Measurements from ENCODE around the gene UGT1A4. TPM values are rescaled to one million over a fixed set of nuclear protein-coding genes. Genes with fewer than 3 reads are reported as not detected.

Gene UGT1A4
- total and polyA plus RNA-seq, 2 donors (not counting 1 experiment from before 2014, with no cell fraction given) = not detected

DNA sequence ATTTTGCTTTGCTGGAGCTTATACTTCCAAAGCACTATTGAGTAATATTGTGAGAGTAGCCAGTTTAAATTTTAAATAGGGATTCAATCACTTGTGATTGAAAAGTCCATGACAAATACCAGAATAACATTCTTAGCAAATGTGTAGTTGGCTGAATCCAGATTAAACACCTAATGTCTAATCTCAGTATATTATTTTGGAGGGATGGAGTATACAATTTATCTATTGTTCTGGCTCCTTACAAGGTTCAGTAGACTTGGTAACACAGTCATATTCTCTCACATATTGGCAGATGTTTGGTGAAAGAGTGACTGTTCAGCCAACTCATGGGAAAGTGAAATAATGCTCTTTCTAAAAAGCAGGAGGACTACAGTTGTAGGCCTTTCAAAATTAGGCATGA is 44.6 kb upstream of the UGT1A4 start:
- H3K36me3 ChIP-seq (ENCODE audit: control insufficient read depth, insufficient read depth, low read length) = no peaks in the 10 kb centered on the region
- H3K27ac ChIP-seq (ENCODE audit: insufficient read depth, low read length) = no peak overlapping the region
- no peak overlapping the region for H3K4me2 ChIP-seq (ENCODE audit: extremely low read depth, insufficient read depth, low read length)
- no peaks in the 10 kb centered on the region for H4K20me1 ChIP-seq (ENCODE audit: control insufficient read depth, extremely low read depth, insufficient read depth, low read length)
- no peaks in the 10 kb centered on the region for H3K4me1 ChIP-seq (ENCODE audit: control insufficient read depth, extremely low read depth, insufficient read depth, low read length)
- TF ChIP-seq, protein P1, sequence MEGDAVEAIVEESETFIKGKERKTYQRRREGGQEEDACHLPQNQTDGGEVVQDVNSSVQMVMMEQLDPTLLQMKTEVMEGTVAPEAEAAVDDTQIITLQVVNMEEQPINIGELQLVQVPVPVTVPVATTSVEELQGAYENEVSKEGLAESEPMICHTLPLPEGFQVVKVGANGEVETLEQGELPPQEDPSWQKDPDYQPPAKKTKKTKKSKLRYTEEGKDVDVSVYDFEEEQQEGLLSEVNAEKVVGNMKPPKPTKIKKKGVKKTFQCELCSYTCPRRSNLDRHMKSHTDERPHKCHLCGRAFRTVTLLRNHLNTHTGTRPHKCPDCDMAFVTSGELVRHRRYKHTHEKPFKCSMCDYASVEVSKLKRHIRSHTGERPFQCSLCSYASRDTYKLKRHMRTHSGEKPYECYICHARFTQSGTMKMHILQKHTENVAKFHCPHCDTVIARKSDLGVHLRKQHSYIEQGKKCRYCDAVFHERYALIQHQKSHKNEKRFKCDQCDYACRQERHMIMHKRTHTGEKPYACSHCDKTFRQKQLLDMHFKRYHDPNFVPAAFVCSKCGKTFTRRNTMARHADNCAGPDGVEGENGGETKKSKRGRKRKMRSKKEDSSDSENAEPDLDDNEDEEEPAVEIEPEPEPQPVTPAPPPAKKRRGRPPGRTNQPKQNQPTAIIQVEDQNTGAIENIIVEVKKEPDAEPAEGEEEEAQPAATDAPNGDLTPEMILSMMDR (conservative IDR thresholded peaks at IDR 0.05 in 1 of 2, IDR thresholded peaks at IDR 0.05 in 1 of 2; ENCODE audit: low read depth in 1 of 2, low read length in 2 of 2) = no peak
- no peak for TF ChIP-seq EZH2 (IDR thresholded peaks at IDR 0.05; ENCODE audit: low read length, missing control alignments)
- H3K9me3 ChIP-seq (ENCODE audit: control insufficient read depth, insufficient read depth, low read depth, low read length) = no peaks in the 10 kb centered on the region
- H3K79me2 ChIP-seq (ENCODE audit: control insufficient read depth, insufficient read depth, low read length) = no peaks in the 10 kb centered on the region
- no peak overlapping the region for H3K9ac ChIP-seq (ENCODE audit: insufficient read depth, low read length)
- H2AFZ ChIP-seq (ENCODE audit: low read length) = no peak overlapping the region
- DNase-seq (ENCODE audit: low read depth in 2 of 2) = no peak
- H3K4me3 ChIP-seq (replicated peaks in 1 of 4; ENCODE audit: control extremely low read depth in 1 of 4, insufficient read depth in 1 of 4, low read depth in 3 of 4, low read length in 4 of 4) = no peak overlapping the region
- H3K27me3 ChIP-seq (ENCODE audit: control insufficient read depth, insufficient read depth, low read length) = no peaks in the 10 kb centered on the region

DNA sequence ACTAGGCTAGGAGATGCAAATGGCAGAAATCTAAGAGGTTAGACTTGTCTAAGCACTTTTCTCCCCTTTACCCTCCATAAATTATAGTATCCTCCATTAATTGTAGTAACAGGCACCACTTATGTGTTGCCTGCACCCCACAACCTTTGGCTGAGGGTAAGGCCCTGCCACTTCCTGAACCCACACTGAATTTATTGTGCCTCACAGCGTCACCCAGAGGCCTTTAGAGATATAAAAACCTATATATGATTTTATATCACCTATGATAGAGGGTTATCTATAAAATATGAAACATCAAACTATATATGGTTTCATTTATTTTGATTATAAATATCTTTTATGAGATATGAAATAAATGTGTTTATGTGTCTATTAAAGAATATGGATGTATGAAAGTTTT is 44.2 kb upstream of the UGT1A4 start:
- Histone ChIP-seq H3K27ac (ENCODE audit: insufficient read depth, low read length) (no peak overlapping the region), H3K79me2 (ENCODE audit: control insufficient read depth, insufficient read depth, low read length) (no peaks in the 10 kb centered on the region), H3K4me1 (ENCODE audit: control insufficient read depth, extremely low read depth, insufficient read depth, low read length) (no peaks in the 10 kb centered on the region), H4K20me1 (ENCODE audit: control insufficient read depth, extremely low read depth, insufficient read depth, low read length) (no peaks in the 10 kb centered on the region), H3K9ac (ENCODE audit: insufficient read depth, low read length) (no peak overlapping the region), H3K9me3 (ENCODE audit: control insufficient read depth, insufficient read depth, low read depth, low read length) (no peaks in the 10 kb centered on the region), H3K4me3 (replicated peaks in 1 of 4; ENCODE audit: control extremely low read depth in 1 of 4, insufficient read depth in 1 of 4, low read depth in 3 of 4, low read length in 4 of 4) (no peak overlapping the region), H3K27me3 (ENCODE audit: control insufficient read depth, insufficient read depth, low read length) (no peaks in the 10 kb centered on the region), H2AFZ (ENCODE audit: low read length) (no peak overlapping the region), H3K4me2 (ENCODE audit: extremely low read depth, insufficient read depth, low read length) (no peak overlapping the region), H3K36me3 (ENCODE audit: control insufficient read depth, insufficient read depth, low read length) (no peaks in the 10 kb centered on the region)
- TF ChIP-seq, protein P1 (conservative IDR thresholded peaks at IDR 0.05 in 1 of 2, IDR thresholded peaks at IDR 0.05 in 1 of 2; ENCODE audit: low read depth in 1 of 2, low read length in 2 of 2) = no peak
- no peak for DNase-seq (ENCODE audit: low read depth in 2 of 2)

DNA sequence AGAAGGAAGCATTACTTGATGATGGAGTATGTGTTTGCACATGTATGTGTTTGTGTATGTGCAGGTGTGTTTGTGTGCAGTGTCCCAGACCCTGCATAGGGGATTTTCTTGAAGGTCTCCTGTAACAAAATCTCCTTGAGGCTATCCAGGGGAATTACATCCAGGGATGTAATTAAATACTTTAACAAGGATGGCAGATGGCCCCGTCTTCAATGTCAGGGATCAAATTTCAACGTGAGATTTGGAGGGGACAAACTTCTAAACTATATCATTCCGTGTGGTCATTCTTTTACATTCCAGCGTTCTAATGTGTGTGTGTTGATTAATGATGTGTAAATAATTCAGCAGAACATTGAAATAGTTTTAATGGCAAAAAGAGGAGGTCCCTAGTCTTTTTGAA is 43.5 kb upstream of the UGT1A4 start:
- H3K79me2 ChIP-seq (ENCODE audit: control insufficient read depth, insufficient read depth, low read length) = no peaks in the 10 kb centered on the region
- no peak overlapping the region for H3K4me2 ChIP-seq (ENCODE audit: extremely low read depth, insufficient read depth, low read length)
- no peak overlapping the region for H3K4me3 ChIP-seq (replicated peaks in 1 of 4; ENCODE audit: control extremely low read depth in 1 of 4, insufficient read depth in 1 of 4, low read depth in 3 of 4, low read length in 4 of 4)
- no peak overlapping the region for H3K27ac ChIP-seq (ENCODE audit: insufficient read depth, low read length)
- H2AFZ ChIP-seq (ENCODE audit: low read length) = no peak overlapping the region
- no peaks in the 10 kb centered on the region for H3K9me3 ChIP-seq (ENCODE audit: control insufficient read depth, insufficient read depth, low read depth, low read length)
- H3K4me1 ChIP-seq (ENCODE audit: control insufficient read depth, extremely low read depth, insufficient read depth, low read length) = no peaks in the 10 kb centered on the region
- H3K36me3 ChIP-seq (ENCODE audit: control insufficient read depth, insufficient read depth, low read length) = no peaks in the 10 kb centered on the region
- H3K9ac ChIP-seq (ENCODE audit: insufficient read depth, low read length) = no peak overlapping the region
- no peaks in the 10 kb centered on the region for H3K27me3 ChIP-seq (ENCODE audit: control insufficient read depth, insufficient read depth, low read length)
- DNase-seq (ENCODE audit: low read depth in 2 of 2) = no peak
- no peak for TF ChIP-seq EZH2 (IDR thresholded peaks at IDR 0.05; ENCODE audit: low read length, missing control alignments)
- no peaks in the 10 kb centered on the region for H4K20me1 ChIP-seq (ENCODE audit: control insufficient read depth, extremely low read depth, insufficient read depth, low read length)
